ENCODE data around the gene ARMC8. TPM values are rescaled to one million over a fixed set of nuclear protein-coding genes. Genes with fewer than 3 reads are reported as not detected.

Gene ARMC8
- total RNA-seq, 2 donors from 2014 or later, result 32.2 to 43.6 TPM

DNA sequence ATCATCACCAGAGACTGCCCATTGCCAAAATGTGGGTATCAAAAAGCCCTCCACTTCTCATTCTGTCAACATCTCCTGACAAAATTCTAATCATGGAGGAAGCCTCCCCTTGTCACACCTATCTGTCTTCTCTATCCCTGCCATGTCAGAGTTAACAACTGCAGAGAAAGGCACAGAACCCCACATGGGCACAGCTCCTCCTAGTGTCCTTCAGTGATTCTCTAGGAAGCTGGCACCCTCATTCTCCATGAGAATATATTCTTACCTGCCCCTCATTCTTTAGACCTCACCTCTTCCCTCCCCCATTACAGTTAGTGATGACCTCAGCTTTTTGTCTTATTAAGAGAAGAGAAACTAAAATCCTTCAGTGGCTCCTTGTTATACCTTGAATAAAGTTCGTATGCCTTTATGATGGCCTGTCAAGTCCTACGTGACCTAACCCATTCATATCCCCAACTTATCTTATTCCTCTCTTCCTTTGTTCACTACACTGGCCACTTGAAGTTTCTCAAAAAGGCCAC is 97.9 kb downstream of the ARMC8 start:
- DNase-seq (no peak), ATAC-seq (no peak)
- intact Hi-C loops (cut with DNase I), result no loop called here

DNA sequence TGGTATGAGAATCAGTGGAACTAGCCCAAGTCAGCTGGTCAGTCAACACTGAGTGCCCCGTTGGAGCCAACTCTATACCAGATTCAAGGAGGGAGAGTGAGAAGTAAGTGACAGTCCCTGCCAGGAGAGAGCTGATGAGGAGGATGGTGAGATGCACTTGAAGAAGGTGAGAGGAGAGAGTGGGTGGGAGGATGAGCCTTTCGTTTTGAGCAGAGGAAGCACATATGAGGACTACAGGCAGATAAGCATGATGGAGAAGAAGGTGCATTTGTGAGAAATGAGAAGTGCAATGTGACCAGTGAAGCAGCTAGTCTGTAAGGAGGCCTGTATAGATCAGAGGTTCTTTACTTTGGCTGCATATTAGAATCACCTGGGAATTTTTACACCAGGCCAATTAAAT is 102.2 kb downstream of the ARMC8 start:
- DNase-seq (no peak), ATAC-seq (no peak)
- intact Hi-C loops (cut with DNase I), result no loop called here

DNA sequence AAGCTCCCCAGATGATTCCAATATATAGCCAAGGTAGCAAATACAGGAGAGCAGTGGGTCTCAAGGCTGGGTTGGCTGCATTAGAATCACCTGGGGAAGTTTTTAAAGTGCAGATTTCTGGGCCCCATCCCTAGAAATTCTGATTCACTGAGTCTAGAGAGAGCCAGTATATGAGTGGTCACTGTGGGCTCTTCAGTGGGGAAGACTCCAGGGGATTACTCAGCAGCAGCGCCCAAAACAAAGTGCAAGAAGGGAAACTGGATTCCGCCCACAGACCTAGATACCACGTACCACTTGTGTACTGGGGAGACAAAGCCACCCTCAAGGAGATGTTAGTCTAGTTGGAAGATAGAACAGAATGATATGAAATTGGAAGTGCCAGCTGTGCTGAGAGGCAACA is 102.6 kb downstream of the ARMC8 start:
- intact Hi-C loops (cut with DNase I), result no loop called here
- no peak for ATAC-seq
- no peak for DNase-seq

DNA sequence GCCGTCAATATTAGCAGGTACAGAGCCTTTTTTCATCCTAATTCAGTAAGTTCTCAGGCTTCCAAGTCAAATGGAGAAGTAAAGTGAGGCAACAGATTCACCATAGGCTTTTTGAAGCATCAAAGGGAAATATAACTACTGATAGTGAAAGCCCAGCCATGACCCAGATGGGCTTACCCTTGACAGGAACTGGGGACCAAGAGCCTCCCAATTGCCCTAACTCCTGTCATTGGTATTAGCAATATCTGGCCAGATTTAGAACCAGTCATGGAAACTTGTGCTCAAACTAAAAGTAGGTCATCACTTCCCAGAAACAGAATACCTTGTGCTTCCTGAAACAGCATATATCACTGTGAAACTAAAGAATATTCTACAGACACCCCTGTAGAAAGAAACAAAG is 109.5 kb downstream of the ARMC8 start:
- DNase-seq (no peak), ATAC-seq (no peak)
- intact Hi-C loops (cut with DNase I), result no loop called here

DNA sequence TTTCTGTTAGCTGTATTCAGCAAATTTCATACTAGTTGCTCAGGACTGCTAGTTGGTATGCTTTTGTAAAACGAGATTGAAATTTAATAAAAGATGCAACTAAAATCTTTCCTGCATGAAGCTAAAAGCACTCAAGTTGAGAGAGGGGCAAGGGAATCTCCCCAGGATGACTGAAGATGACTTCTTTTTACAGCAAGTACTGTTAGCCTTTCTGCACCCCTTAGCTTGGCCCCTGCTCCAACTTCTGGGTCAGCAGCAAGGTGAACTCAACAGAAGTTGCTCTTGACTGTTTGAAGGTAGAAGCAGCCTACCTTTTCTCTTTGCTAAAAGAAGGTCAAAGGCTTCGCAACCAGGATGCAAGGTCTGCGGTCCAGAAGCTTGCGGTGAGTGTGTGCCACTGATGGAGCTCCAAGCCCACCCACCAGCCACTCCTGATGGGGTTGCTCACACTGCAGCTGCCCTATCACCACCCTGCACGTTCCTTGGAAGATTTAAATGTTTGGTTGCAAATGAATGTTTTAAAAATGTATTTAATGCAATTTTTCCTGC is 110.0 kb downstream of the ARMC8 start:
- no peak for ATAC-seq
- DNase-seq, result no peak
- intact Hi-C loops (cut with DNase I), result no loop called here

DNA sequence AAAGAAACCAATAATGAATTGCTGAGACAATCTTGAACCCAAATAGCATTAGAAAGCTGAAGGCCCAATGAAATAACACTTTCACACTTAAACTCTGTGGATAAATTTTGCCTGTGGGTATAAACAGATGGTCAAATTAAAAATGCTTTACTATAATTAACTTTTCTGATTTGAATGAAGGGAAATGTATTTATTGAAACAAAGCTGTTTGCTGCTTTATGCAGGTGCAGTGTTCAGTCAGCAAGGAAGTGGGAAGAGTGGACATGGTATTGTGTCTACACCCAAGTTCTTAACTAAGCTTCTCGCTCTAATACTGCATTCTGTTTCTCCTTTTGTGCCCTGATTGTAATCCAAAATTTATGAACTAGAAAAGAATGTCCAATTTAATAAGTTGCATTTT is 110.8 kb downstream of the ARMC8 start:
- intact Hi-C loops (cut with DNase I), result no loop called here
- ATAC-seq (no peak), DNase-seq (no peak)

DNA sequence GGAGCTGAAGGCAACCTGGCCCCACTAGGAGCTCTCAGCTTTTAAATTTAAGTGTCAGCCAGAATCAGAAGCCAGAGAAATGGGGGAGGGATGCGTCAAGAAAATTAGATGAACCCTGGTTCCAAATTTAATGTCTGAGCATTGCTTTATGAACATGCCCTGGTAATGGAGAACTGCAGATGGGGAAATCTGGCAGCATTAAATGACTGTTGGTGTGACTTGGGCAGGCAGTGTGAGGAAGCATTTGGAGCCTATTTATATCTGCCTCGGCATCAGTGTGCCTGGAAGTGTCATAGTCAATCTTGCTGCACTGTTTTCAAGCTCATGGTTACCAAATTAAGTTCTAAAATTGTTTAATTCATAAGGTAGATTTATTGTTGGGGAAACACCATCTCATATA is 113.5 kb downstream of the ARMC8 start:
- intact Hi-C loops (cut with DNase I), result no loop called here
- ATAC-seq, result no peak

DNA sequence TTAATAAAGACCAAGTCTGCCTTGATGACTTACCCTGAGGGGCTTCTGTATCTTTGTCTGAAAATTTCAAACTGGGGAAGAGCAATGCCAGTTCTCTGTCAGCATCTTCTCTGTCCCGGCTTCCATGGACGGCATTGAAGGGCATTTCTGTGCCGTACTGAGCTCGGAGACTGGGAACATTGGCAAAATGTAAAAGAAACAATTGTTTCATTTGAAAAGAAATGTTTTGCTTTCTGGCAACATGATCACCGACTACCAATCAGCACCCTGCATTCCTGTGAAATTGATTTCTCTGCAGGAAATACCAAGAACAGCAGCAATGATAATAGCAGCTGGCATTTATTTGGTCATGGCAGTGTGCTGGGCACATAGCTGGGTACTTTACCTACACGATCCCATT is 116.4 kb downstream of the ARMC8 start:
- DNase-seq (no peak), ATAC-seq (no peak)
- intact Hi-C loops (cut with DNase I), result no loop called here

More for the DNA sequence above, 113.5 kb downstream of the ARMC8 start:
- no peak for DNase-seq

DNA sequence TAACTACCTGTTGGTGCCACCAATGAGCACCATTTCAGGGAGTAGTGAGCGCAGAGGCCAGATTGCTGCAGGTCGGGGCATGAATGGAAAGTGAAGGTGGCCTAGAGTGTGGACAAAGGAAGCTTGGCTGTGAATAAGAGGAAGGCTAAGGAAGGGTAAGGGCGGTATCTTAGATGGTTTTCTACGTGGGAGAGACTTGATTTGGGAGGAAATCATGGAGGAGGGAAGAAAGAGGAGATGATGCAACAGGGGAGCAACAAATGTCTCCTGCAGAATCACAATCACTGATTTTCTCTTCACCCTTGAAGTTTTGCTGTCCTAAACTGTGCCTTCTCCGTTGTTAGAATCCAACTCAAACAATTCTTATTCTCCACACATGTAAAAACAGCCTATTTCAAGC is 120.8 kb downstream of the ARMC8 start:
- ATAC-seq (no peak), DNase-seq (no peak)
- intact Hi-C loops (cut with DNase I), result no loop called here

DNA sequence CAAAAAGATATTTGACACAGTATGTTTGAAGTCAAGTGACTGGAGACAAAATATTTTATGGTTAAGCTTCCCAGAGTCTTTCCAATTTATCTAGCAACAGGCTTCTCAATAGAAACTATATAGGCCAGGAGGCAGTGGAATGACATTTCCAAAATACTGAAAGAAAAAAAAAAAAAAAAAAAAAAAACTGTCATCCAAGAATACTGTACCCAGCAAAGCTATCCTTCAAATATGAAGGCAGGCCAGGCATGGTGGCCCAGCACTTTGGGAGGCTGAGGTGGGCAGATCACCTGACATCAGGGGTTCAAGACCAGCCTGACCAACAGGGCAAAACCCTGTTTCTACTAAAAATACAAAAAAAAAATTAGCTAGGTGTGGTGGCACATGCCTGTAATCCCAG is 121.7 kb downstream of the ARMC8 start:
- no peak for ATAC-seq
- intact Hi-C loops (cut with DNase I), result no loop called here

DNA sequence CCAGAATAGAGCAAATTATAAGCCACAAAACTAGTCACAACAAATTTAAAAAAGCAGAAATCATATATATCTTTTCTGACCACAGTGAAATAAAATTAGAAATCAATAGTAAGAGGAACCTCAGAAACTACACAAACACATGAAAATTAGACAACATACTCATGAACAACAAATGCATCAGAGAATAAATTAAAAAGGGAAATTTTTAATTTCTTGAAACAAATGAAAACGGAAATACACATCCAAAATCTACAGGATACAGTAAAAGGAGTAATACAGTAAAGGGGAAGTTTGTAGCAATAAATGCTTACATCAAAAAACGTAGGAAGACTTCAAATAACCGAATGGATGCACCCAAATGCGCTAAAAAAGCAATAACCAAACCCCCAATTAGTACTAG is 123.4 kb downstream of the ARMC8 start:
- DNase-seq, result no peak
- intact Hi-C loops (cut with DNase I), result no loop called here
- ATAC-seq, result no peak

More for the DNA sequence above, 121.7 kb downstream of the ARMC8 start:
- DNase-seq, result no peak

DNA sequence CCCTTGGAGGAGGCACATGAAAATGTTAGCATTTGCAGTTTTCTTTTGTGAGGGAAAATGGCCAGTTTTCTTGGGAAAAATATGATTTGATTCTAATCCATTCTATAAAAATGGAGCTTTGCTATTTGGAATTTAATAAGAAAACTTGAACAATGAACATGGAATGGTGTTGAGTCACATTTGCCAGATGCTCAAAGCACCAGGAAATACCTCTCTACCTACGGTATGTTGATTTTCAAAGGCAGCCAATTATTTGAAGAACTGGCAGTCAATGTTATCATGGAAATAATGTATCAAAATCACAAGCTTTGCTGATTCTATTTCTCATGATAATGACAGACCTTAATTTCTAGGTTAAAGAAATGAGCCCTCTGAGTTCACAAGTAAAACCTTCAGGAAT is 127.7 kb downstream of the ARMC8 start:
- intact Hi-C loops (cut with DNase I), result no loop called here
- DNase-seq (no peak), ATAC-seq (no peak)

DNA sequence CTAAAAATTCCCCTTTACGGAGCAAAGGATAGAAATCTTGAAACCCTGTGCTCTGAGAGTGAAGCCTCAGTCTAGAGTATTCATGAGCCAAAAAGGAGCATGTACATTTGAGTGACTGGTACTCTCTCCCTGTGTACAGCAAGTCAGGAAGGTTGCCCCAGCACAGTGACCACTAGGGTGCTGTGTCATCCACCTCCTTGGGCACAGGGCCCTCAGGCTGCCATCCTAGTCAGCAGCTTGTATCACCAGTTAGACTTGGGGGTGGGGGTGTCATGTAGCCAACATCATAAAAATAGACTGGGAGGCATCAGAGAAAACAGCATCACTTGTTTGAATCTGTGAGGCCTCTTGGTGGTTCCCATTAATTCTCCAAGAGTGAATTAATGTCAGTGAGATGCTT is 130.6 kb downstream of the ARMC8 start:
- no peak for ATAC-seq
- no peak for DNase-seq
- intact Hi-C loops (cut with DNase I), result no loop called here

DNA sequence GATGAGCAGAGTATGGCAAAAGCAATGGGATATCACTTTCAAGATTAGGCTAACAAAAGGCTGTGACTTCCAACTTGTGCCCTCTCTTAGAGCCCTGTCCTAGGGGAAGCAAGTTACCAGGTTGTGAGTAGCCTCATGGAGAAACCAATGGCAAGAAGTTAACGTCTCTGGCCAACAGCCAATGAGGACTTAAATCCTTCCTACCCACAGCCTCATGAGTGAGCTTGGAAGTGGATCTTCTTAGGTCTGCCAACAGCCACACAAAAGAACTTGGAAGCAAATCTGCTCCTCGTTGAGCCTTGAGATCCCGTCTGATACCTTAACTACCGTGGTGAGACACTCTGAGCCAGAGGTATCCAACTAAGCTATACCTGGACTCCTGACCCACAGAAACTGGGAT is 136.9 kb downstream of the ARMC8 start:
- ATAC-seq, result no peak
- no peak for DNase-seq
- intact Hi-C loops (cut with DNase I), result no loop called here

DNA sequence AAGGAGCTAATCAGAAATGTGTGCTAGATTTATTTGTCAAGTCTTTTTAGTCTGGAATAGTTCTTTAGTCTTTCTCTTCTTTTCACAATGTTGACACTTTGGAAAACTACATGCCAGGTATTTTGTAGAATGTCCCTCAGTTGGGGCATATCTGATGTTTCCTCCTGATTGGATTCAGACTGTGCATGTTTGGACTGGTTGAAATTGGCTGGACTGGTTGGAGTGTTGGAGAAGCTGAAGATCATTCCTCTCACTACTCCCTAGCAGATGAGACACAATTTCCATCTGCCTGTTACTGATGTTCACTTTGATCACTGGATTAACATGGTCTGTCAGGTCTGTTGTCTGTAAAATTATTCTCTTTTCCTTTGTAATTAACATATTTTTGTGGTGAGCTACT is 138.9 kb downstream of the ARMC8 start:
- intact Hi-C loops (cut with DNase I), result no loop called here
- no peak for DNase-seq
- ATAC-seq, result no peak

DNA sequence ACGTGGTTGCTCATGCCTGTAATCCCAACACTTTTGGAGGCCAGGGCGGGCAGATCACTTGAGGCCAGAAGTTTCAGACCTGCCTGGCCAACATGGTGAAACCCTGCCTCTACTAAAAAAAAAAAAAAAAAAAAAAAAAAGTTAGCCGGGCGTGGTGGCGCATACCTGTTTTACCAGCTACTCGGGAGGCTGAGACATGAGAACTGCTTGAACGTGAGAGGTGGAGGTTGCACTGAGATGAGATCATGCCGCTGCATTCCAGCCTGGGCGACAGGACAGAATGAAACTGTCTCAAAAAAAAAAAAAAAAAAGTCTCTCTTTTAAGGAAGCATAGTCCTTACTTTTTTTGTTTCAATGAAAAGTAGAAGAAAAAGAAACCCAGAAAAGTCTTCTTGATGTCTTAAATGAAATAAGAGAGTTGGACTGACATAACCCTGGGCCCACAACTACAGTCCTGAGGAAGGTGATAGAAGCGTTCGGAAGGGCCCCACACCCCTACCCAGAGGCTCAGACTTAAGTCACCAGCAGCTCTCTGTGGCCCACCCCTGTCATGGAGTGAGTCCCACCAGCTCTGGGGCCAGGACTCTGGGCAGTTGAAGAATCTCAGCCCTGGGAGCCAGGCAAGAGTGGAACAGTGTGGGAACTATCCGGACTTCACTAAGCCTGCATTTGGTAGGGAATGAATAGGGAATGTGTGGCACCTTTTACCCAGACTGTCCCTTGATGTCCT is 139.9 kb downstream of the ARMC8 start:
- intact Hi-C loops (cut with DNase I), result no loop called here
- no peak for DNase-seq
- no peak for ATAC-seq

DNA sequence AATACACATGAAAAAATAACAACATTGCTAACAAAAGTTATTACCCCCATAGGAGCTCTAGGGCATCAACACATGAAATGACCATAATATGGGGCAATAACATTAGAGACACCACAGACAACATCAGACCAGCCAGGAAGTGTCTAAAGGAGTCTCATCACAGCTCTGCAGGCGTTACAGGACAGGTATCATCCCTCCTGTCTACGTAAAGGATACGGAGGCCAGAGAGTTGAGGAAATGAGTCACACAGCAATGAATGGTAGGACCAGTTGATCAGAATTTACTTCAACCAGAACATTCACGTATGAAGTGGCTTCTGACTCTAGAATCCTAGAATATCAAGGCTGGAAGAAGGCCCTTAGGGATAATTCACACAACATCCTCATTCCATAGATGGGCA is 140.7 kb downstream of the ARMC8 start:
- ATAC-seq (no peak), DNase-seq (no peak)
- intact Hi-C loops (cut with DNase I), result no loop called here

DNA sequence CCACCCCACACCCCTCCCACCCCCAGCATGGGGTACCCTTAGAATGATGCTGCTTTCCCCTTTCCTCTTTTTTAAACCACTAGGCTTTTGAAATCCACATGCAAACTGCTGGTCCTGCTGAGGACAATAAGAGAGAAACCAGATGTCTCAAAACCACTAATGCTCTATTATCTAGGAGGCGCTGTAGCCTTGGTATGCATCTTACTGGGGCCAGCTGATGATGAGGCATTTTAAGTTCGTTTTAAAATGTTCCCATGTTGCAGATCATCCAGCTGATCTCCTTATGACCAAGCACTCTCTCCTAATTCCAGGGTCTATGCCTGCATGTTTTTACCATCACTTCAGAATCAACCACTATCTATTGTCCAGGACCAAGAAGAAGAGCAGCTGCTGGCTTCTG is 141.2 kb downstream of the ARMC8 start:
- DNase-seq (no peak), ATAC-seq (no peak)
- intact Hi-C loops (cut with DNase I), result no loop called here

DNA sequence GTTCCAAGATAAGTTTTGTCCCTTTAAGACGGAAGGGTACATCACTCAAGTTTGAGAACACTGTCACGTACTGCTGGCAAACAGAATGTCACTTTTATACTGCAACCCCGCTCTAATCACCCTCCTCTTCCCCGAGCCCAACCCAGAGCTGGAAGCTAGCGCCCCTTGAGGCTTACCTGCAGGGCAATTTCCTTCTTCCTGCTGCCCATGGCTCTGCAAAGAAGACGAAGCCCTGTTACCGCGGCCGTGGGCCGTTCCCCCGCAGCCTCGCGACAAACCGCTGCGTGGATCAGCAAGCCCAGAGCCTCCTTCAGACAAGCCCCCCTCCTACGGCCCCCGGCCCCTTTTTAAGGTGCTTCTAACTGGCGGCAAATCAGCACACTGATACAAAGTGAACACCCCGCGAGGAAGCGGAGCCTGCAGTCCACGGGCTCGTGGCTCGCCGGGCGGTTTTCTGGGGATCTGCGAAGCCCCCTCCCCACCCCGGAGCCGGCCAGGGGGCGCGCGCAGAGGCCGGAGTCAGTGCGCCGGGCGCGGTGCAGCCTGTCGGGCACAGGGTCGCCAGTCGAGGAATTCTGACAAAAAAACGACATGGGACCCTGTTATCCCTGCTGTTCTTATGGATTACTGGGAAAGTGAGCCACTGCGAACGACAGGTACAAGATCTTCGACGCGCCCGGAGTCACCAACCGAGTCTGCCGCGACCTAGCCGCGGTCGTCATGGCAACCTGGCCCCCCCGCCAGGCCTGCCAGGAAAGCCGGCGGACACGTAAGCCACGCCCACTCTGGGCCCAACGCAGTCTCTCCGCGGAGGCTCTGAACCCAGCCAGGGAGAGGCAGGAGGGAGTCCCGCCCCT is 142.3 kb downstream of the ARMC8 start, which contains the start of gene NME9:
Gene NME9 (minus strand): TSS at position 725 of the 857 bp plus-strand sequence. CDS start 516 bp downstream, at position 209.
- peak; percentile 97 to 99 for ATAC-seq
- intact Hi-C loops (cut with DNase I), result no loop called here
- peak; percentile 93 for DNase-seq

DNA sequence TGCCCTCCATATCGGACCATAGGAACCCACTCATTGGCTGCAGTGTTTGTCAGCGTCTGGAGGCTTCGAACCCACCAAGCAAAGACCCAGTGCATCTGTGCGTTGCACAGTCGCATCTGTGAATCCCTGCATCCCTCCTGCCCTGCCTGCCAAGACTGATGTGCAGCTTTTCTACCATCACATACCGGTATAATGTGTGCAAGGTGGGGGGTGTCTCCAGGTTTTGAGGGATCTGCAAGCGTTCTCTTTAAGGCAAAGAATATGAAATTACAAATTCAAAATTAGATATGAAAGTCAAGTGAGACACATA is 142.8 kb downstream of the ARMC8 start:
- ATAC-seq, result no peak
- no peak for DNase-seq
- intact Hi-C loops (cut with DNase I), result loop anchor here (5.0 kb wide), 2 partner anchors 77 to 87 kb away; no protein-coding TSS in a partner anchor

All from left cardiac atrium (tissue), 4 donors.